ENCODE results near the gene SOD2. TPM values are rescaled to one million over a fixed set of nuclear protein-coding genes. Genes with fewer than 3 reads are reported as not detected.

The SOD2 gene
- total and polyA plus RNA-seq, 9 of the 15 experiments (the other 6 are each of a cell fraction or from before 2014, with no cell fraction given) = 39.8 to 140 (median 95.8) TPM

- peak; percentile 28; the same call in 1 of the 2 replicates for TF ChIP-seq NBN (IDR thresholded peaks at IDR 0.05; ENCODE audit: low read depth)
- no peak for TF ChIP-seq YBX1 (IDR thresholded peaks at IDR 0.05)
- no peak for TF ChIP-seq ESRRB (CRISPR knock-in tag; IDR thresholded peaks at IDR 0.05; ENCODE audit: borderline replicate concordance)
- TF ChIP-seq ZNF212 (CRISPR knock-in tag; IDR thresholded peaks at IDR 0.05) = no peak
- TF ChIP-seq SAFB2 (IDR thresholded peaks at IDR 0.05; ENCODE audit: borderline replicate concordance, low read depth, low read length, severe bottlenecking) = no peak
- no peak for TF ChIP-seq MCM2 (IDR thresholded peaks at IDR 0.05; ENCODE audit: low read depth)
- no peak for TF ChIP-seq GABPB1 (CRISPR knock-in tag; IDR thresholded peaks at IDR 0.05)
- no peak for TF ChIP-seq DDX20 (tag; IDR thresholded peaks at IDR 0.05; ENCODE audit: low read depth)
- no peak for TF ChIP-seq U2AF1 (optimal IDR thresholded peaks at IDR 0.05; ENCODE audit: low read depth, low read length)
- no peak for TF ChIP-seq MLX (CRISPR knock-in tag; conservative IDR thresholded peaks at IDR 0.05)
- no peak for TF ChIP-seq PHB2 (IDR thresholded peaks at IDR 0.05; ENCODE audit: low read depth)
- no peak for TF ChIP-seq EZH2 (IDR thresholded peaks at IDR 0.05; ENCODE audit: borderline replicate concordance, low read depth, low read length)
- no peak for TF ChIP-seq ZNF75A (CRISPR knock-in tag; IDR thresholded peaks at IDR 0.05)
- no peak for TF ChIP-seq TAF9B (IDR thresholded peaks at IDR 0.05; ENCODE audit: partially characterized antibody)
- TF ChIP-seq ELK3 (CRISPR knock-in tag; IDR thresholded peaks at IDR 0.05) = no peak
These were observed 25.6 kb upstream of the SOD2 start (continued) for GRCh38 chr6:159718634-159719033.
